NT2/D1 (cell line): ENCODE data around the gene SLC38A10.

Experiments
- DNase-seq: peaks from one replicate; pipeline ENCODE4 v3.0.0-alpha.2; 2011; ENCODE audit warnings: low read depth, low spot score
- H3K27me3 ChIP-seq: 2 replicates; pipeline ENCODE4 v1.6.0; 2011; ENCODE audit warnings: mild to moderate bottlenecking; ENCODE audit not compliant: insufficient read length, insufficient read depth
- H3K36me3 ChIP-seq: 2 replicates; pipeline ENCODE4 v1.6.1; 2011; ENCODE audit warnings: mild to moderate bottlenecking, low read length, mixed read lengths; ENCODE audit not compliant: insufficient read depth, insufficient read length
- H3K4me1 ChIP-seq: 2 replicates; pipeline ENCODE4 v1.5.1; 2011; ENCODE audit not compliant: insufficient read depth, insufficient read length
- H3K4me3 ChIP-seq: 2 replicates; pipeline ENCODE4 v1.5.1; 2011; ENCODE audit warnings: low read depth; ENCODE audit not compliant: insufficient read length
- H3K9ac ChIP-seq: 2 replicates; pipeline ENCODE4 v1.6.0; 2011; ENCODE audit warnings: low read depth; ENCODE audit not compliant: insufficient read length
- H3K9me3 ChIP-seq: 2 replicates; pipeline ENCODE4 v1.5.1; 2011; ENCODE audit warnings: mild to moderate bottlenecking, low read length; ENCODE audit not compliant: insufficient read depth
- SUZ12 ChIP-seq: IDR thresholded peaks from 2 replicates; pipeline ENCODE4 v1.6.1; 2011; ENCODE audit not compliant: insufficient read length, insufficient read depth; ENCODE audit errors: extremely low read depth
- YY1 ChIP-seq: IDR thresholded peaks from 2 replicates; pipeline ENCODE4 v1.6.1; 2011; ENCODE audit not compliant: insufficient read length, insufficient read depth
- ZNF274 ChIP-seq: IDR thresholded peaks from 2 replicates; pipeline ENCODE4 v1.6.1; 2011; ENCODE audit warnings: mild to moderate bottlenecking, low read depth, low read length

SLC38A10 gene

DNA sequence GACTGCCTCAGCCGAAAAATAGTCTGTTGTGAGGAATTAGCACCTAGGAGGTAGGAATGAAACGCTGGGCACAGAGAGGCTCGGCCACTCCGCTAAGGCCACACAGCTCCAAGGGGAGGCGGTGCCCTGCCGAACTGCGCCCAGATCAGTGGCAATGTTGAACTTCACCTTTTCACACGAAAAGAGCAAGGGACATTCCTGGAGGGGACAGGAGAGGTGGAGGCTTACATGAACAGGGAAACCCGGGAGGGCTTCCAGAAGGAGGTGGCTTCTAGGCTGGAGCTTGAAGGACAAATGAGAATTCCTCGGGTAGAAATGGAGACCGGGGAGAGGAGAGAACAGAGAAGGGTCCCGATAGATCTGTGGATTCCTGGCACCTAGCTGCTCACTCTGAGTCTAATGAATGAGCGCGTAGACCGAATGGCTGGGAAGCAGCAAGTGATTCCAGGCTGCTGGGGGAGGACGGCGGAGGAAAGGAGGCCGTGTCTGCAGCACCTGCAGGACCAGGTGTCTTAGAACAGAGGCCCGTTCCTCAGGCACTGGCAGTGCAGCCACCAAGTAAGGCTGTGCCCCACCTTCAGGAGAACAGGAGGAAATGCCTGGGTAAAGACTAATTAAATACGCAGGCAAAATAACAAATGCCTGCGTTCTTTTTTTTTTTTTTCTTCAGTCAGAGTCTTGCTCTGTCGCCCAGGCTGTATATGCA, 722 bp upstream of the SLC38A10 start:
- Histone ChIP-seq H3K9ac (peak overlapping the region; percentile 93), H3K27me3 (no peaks in the 10 kb centered on the region), H3K9me3 (no peaks in the 10 kb centered on the region), H3K4me3 (peak overlapping the region; percentile 89), H3K36me3 (peaks cover 7% of the 10 kb centered on the region), H3K4me1 (peaks cover 10% of the 10 kb centered on the region)
- TF ChIP-seq SUZ12: no peak
- no peak for TF ChIP-seq ZNF274
- TF ChIP-seq YY1: no peak
- peak; percentile 20 for DNase-seq

GRCh38 chr17:81294512-81295030, 536 bp downstream of the SLC38A10 start:
- Histone ChIP-seq H3K36me3 (peaks cover 16% of the 10 kb centered on the region), H3K9ac (peak overlapping the region; percentile 93), H3K4me3 (peak overlapping the region; percentile 89), H3K9me3 (no peaks in the 10 kb centered on the region), H3K4me1 (peaks cover 10% of the 10 kb centered on the region), H3K27me3 (no peaks in the 10 kb centered on the region)
- DNase-seq: no peak
- TF ChIP-seq YY1: no peak
- no peak for TF ChIP-seq SUZ12
- TF ChIP-seq ZNF274: no peak

DNA sequence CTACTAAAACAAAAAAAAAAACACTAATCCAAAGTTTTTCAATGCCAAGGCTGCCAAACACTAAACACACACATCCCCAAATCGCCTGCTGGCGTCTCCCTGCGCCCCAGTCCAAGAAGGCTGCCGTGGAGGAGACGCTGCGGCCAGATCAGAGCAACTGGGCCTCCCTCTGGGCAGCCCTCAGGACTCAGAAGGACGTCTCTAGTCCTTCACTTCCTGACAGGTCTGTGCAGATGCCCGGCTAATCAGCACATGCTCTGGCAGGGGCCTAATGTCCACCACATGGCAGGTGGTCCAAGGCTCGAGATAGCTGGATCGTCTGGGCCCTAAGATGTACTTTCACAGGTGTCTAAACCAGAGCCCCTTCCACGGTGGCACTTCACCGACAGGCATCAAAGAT, 2.7 kb downstream of the SLC38A10 start:
- no peaks in the 10 kb centered on the region for H3K27me3 ChIP-seq
- TF ChIP-seq YY1 (no peak), SUZ12 (no peak), ZNF274 (no peak)
- H3K4me1 ChIP-seq: peaks cover 10% of the 10 kb centered on the region
- no peak overlapping the region for H3K4me3 ChIP-seq
- no peak overlapping the region for H3K9ac ChIP-seq
- H3K9me3 ChIP-seq: no peaks in the 10 kb centered on the region
- H3K36me3 ChIP-seq: peaks cover 35% of the 10 kb centered on the region
- DNase-seq: no peak

- TF ChIP-seq YY1: no peak
- TF ChIP-seq SUZ12: no peak
- TF ChIP-seq ZNF274: no peak
- peak; percentile 30 for DNase-seq
- H3K27me3 ChIP-seq: no peaks in the 10 kb centered on the region
- peaks cover 10% of the 10 kb centered on the region for H3K4me1 ChIP-seq
- H3K36me3 ChIP-seq: peaks cover 43% of the 10 kb centered on the region
- no peak overlapping the region for H3K4me3 ChIP-seq
- no peak overlapping the region for H3K9ac ChIP-seq
- no peaks in the 10 kb centered on the region for H3K9me3 ChIP-seq
Measured at GRCh38 chr17:81291662-81292061, 3.4 kb downstream of the SLC38A10 start.

DNA sequence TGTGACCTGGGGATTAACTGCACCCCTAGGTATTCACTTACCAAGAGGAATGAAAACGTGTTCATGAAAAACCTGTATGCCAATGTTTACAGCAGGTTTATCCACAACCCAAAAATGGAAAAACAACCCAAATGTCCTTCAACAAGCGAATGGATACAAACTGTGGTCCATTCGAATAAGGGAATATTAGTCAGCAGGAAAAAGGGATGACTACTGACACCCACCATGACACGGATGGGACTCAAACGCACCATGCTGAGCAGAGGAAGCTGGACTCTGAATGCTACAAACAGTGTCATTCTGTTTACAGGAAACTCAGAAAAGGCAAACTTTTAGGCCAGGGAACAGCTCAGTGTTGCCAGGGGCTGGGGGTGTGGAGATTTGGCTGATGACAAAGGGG, 4.9 kb downstream of the SLC38A10 start:
- Histone ChIP-seq H3K4me1 (peaks cover 14% of the 10 kb centered on the region), H3K9me3 (no peaks in the 10 kb centered on the region), H3K27me3 (no peaks in the 10 kb centered on the region), H3K9ac (no peak overlapping the region), H3K36me3 (peaks cover 48% of the 10 kb centered on the region), H3K4me3 (no peak overlapping the region)
- no peak for DNase-seq
- no peak for TF ChIP-seq YY1
- no peak for TF ChIP-seq SUZ12
- no peak for TF ChIP-seq ZNF274

DNA sequence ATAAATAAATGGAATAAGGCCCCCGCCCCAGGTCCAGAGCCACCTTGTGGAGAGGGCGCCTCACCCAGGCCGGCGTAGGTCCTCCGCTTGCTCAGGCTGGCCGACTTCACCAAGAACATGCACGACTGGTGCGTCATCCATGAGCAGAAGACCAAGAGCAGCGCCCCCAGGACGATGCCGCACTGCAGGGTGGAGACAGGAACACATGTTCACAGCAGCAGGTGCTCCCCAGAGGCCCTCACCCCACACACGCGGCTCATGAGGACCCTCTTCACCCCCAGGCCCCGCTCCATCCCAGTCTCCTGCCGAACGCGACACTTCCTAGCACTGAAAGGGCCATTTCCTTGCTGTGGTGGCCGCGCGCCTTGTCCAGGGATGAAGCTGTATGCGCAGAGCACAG, 5.5 kb downstream of the SLC38A10 start:
- Histone ChIP-seq H3K4me3 (no peak overlapping the region), H3K9ac (no peak overlapping the region), H3K4me1 (peaks cover 17% of the 10 kb centered on the region), H3K9me3 (no peaks in the 10 kb centered on the region), H3K36me3 (peaks cover 53% of the 10 kb centered on the region), H3K27me3 (no peaks in the 10 kb centered on the region)
- TF ChIP-seq ZNF274: no peak
- TF ChIP-seq YY1: no peak
- no peak for TF ChIP-seq SUZ12
- no peak for DNase-seq

GRCh38 chr17:81288715-81289114, 6.4 kb downstream of the SLC38A10 start:
- Histone ChIP-seq H3K4me1 (peaks cover 17% of the 10 kb centered on the region), H3K27me3 (no peaks in the 10 kb centered on the region), H3K9ac (no peak overlapping the region), H3K36me3 (peaks cover 57% of the 10 kb centered on the region), H3K9me3 (no peaks in the 10 kb centered on the region), H3K4me3 (no peak overlapping the region)
- no peak for DNase-seq
- no peak for TF ChIP-seq ZNF274
- TF ChIP-seq YY1: no peak
- TF ChIP-seq SUZ12: no peak
